GM19455 (cell line): ENCODE measurements around the gene HHEX.

Experiments used
- ATAC-seq: cut with Tn5 transposase; IDR thresholded peaks from one replicate; pipeline ENCODE4 v1.9.1; 2021; ENCODE audit not compliant: unreplicated experiment

HHEX gene

GRCh38 chr10:92692697-92693533, 3.2 kb downstream of the HHEX start:
- ATAC-seq: no peak

- no peak for ATAC-seq
These were observed 3.8 kb downstream of the HHEX start for GRCh38 chr10:92693534-92693893.

GRCh38 chr10:92695679-92696605, 6.2 kb downstream of the HHEX start:
- no peak for ATAC-seq

- ATAC-seq: no peak
These were observed 7.0 kb downstream of the HHEX start for GRCh38 chr10:92696606-92697383.

GRCh38 chr10:92697663-92698511, 8.1 kb downstream of the HHEX start:
- ATAC-seq: no peak

- ATAC-seq: no peak
These were observed 9.4 kb downstream of the HHEX start for GRCh38 chr10:92699193-92699517.

GRCh38 chr10:92699518-92700381, 10.0 kb downstream of the HHEX start:
- no peak for ATAC-seq

- no peak for ATAC-seq
These were observed 12.7 kb downstream of the HHEX start for GRCh38 chr10:92702301-92702916.

GRCh38 chr10:92712016-92712889, 22.5 kb downstream of the HHEX start:
- no peak for ATAC-seq

GRCh38 chr10:92714152-92714845, 24.5 kb downstream of the HHEX start:
- ATAC-seq: no peak

GRCh38 chr10:92714872-92715271, 25.1 kb downstream of the HHEX start:
- ATAC-seq: no peak

GRCh38 chr10:92719991-92720830, 30.5 kb downstream of the HHEX start:
- ATAC-seq: no peak

GRCh38 chr10:92720831-92721165, 31.0 kb downstream of the HHEX start:
- no peak for ATAC-seq

GRCh38 chr10:92722349-92722748, 32.6 kb downstream of the HHEX start:
- no peak for ATAC-seq

GRCh38 chr10:92727141-92727540, 37.4 kb downstream of the HHEX start:
- no peak for ATAC-seq

- ATAC-seq: no peak
These were observed 37.8 kb downstream of the HHEX start for GRCh38 chr10:92727550-92727949.

GRCh38 chr10:92729886-92730285, 40.1 kb downstream of the HHEX start:
- ATAC-seq: peak; percentile 94
